ENCODE data around the gene STX17. TPM values are rescaled to one million over a fixed set of nuclear protein-coding genes. Genes with fewer than 3 reads are reported as not detected.

STX17 gene
- total and polyA plus RNA-seq, 10 of the 15 experiments (the other 5 are each of a cell fraction or from before 2014, with no cell fraction given), result 11.5 to 29.3 (median 20.0) TPM

GRCh38 chr9:99885747-99886146 lies 20.7 kb upstream of the STX17 start (continued):
- TF ChIP-seq ZNF687 (IDR thresholded peaks at IDR 0.05) (no peak), TCF7 (IDR thresholded peaks at IDR 0.05; ENCODE audit: borderline replicate concordance) (no peak), PKNOX1 (IDR thresholded peaks at IDR 0.05) (no peak)

- Histone ChIP-seq H3K27ac (ENCODE audit: control insufficient read depth, insufficient read depth) (no peak overlapping the region), H2AFZ (ENCODE audit: control insufficient read depth, low read depth, low read length) (no peak overlapping the region), H3K9me3 (replicated peaks; ENCODE audit: control insufficient read depth, insufficient read depth, low read length) (no peaks in the 10 kb centered on the region), H3K4me1 (ENCODE audit: control insufficient read depth, insufficient read depth, low read length) (no peaks in the 10 kb centered on the region), H3K27me3 (replicated peaks in 1 of 2; ENCODE audit: control insufficient read depth in 2 of 2, insufficient read depth in 2 of 2, low read length in 1 of 2) (no peaks in the 10 kb centered on the region), H4K20me1 (ENCODE audit: control insufficient read depth, insufficient read depth) (no peaks in the 10 kb centered on the region), H3K9ac (ENCODE audit: control insufficient read depth, insufficient read depth, low read length) (no peak overlapping the region), H3K4me3 (no peak overlapping the region), H3K79me2 (ENCODE audit: control insufficient read depth, insufficient read depth, low read length) (no peaks in the 10 kb centered on the region), H3K36me3 (ENCODE audit: control insufficient read depth in 2 of 2, insufficient read depth in 2 of 2, low read length in 1 of 2) (no peaks in the 10 kb centered on the region), H3K4me2 (ENCODE audit: control insufficient read depth, insufficient read depth) (no peak overlapping the region)
- DNase-seq (ENCODE audit: low read depth, low spot score), result no peak
- ChIA-PET SMC1A (ENCODE audit: uncharacterized antibody, unreplicated experiment) (interaction anchor here (0.6 to 1.1 kb wide), 2 partner anchors 43 to 186 kb away, joined by 4 to 5 read pairs; no protein-coding TSS in a partner anchor), POLR2A (interaction anchor here (0.6 kb wide), 1 partner anchor 70 kb away, joined by 4 read pairs; no protein-coding TSS in a partner anchor), RAD21 (ENCODE audit: unreplicated experiment) (no interaction called here), CTCF (interaction anchor here (0.5 to 1.5 kb wide), 4 partner anchors 10 to 90 kb away, joined by 3 to 5 read pairs (median 3); no protein-coding TSS in a partner anchor)
- peak; percentile 66 for ATAC-seq
- intact Hi-C loops (cut with micrococcal nuclease; ENCODE audit: unreplicated experiment) (no loop called here), in situ Hi-C loops (cut with MboI) (no loop called here)
- BruUV-seq (replicated peaks), result no TSS peak
- WGBS (ENCODE audit: insufficient coverage, insufficient replicate concordance, low lambda C conversion rate, missing lambda C conversion rate), result 0% methylated on average over 1 of the region's 1 CpG
- no peak for FAIRE-seq
- TF ChIP-seq ASH2L (IDR thresholded peaks at IDR 0.05; ENCODE audit: borderline replicate concordance, low read depth) (no peak), ELK1 (IDR thresholded peaks at IDR 0.05; ENCODE audit: low read depth, low read length) (no peak), NKRF (conservative IDR thresholded peaks at IDR 0.05) (no peak), SPI1 (IDR thresholded peaks at IDR 0.05; ENCODE audit: borderline replicate concordance, insufficient read depth, low read depth, low read length) (no peak), BCL3 (IDR thresholded peaks at IDR 0.05; ENCODE audit: borderline replicate concordance, insufficient read depth, low read depth, low read length, poor library complexity, severe bottlenecking) (no peak), KAT2A (conservative IDR thresholded peaks at IDR 0.05; ENCODE audit: control insufficient read depth, low read depth, low read length) (no peak), PKNOX1 (IDR thresholded peaks at IDR 0.05) (peak; percentile 33; the same call in 1 of the 2 replicates)
Measured at GRCh38 chr9:99889120-99889519, 17.3 kb upstream of the STX17 start.
